Measurements from ENCODE around the gene C17orf100.

- TF ChIP-seq CTCF (IDR thresholded peaks at IDR 0.05; ENCODE audit: low read depth, low read length, missing input control), result no peak
- no peak for TF ChIP-seq TAF1 (conservative IDR thresholded peaks at IDR 0.05)
- no peak for TF ChIP-seq ATF3 (IDR thresholded peaks at IDR 0.05)
- TF ChIP-seq ZBTB33 (IDR thresholded peaks at IDR 0.05), result no peak
- TF ChIP-seq RAD21 (IDR thresholded peaks at IDR 0.05), result no peak
- TF ChIP-seq GABPA (IDR thresholded peaks at IDR 0.05 in 1 of 2, conservative IDR thresholded peaks at IDR 0.05 in 1 of 2), result no peak
Observed at GRCh38 chr17:6700948-6701307, 49.4 kb downstream of the C17orf100 start.
